Stromal cell of bone marrow (primary cell): ENCODE data around the gene ADPRM.
A peak's percentile ranks its signal among the peaks of the same experiment; 100 is the strongest.

Experiments
- DNase-seq: peaks from one replicate; pipeline ENCODE4 v3.0.0-alpha.2; 2012; ENCODE audit warnings: low read depth

ADPRM gene

GRCh38 chr17:10741416-10742135 is 44.2 kb downstream of the ADPRM start:
- DNase-seq = no peak

- no peak for DNase-seq
Measured at GRCh38 chr17:10742431-10742830, 45.0 kb downstream of the ADPRM start.

- DNase-seq = peak; percentile 80
Measured at GRCh38 chr17:10743316-10744009, 46.1 kb downstream of the ADPRM start.

GRCh38 chr17:10744501-10745000 is 47.2 kb downstream of the ADPRM start:
- no peak for DNase-seq

- peak; percentile 40 for DNase-seq
Measured at GRCh38 chr17:10745231-10745630, 47.8 kb downstream of the ADPRM start.

GRCh38 chr17:10748531-10749181 is 51.3 kb downstream of the ADPRM start:
- no peak for DNase-seq

- DNase-seq = no peak
Measured at GRCh38 chr17:10750210-10750609, 52.8 kb downstream of the ADPRM start.

GRCh38 chr17:10751563-10751962 is 54.2 kb downstream of the ADPRM start:
- DNase-seq = no peak

- DNase-seq = no peak
Measured at GRCh38 chr17:10752696-10753095, 55.3 kb downstream of the ADPRM start.

GRCh38 chr17:10754109-10754508 is 56.7 kb downstream of the ADPRM start:
- no peak for DNase-seq

GRCh38 chr17:10754861-10755591 is 57.6 kb downstream of the ADPRM start:
- DNase-seq = no peak

GRCh38 chr17:10755592-10756127 is 58.3 kb downstream of the ADPRM start:
- DNase-seq = no peak

- DNase-seq = no peak
Measured at GRCh38 chr17:10756185-10756584, 58.8 kb downstream of the ADPRM start.

- DNase-seq = no peak
Measured at GRCh38 chr17:10756619-10757018, 59.2 kb downstream of the ADPRM start.

- no peak for DNase-seq
Measured at GRCh38 chr17:10757067-10757466, 59.7 kb downstream of the ADPRM start.

GRCh38 chr17:10757647-10758046 is 60.3 kb downstream of the ADPRM start:
- DNase-seq = no peak

GRCh38 chr17:10758062-10758461 is 60.7 kb downstream of the ADPRM start:
- DNase-seq = no peak
